Body of pancreas (tissue), 4 donors: ENCODE measurements around the gene ANXA8. TPM values are rescaled to one million over a fixed set of nuclear protein-coding genes. Genes with fewer than 3 reads are reported as not detected.

Source experiments
- ATAC-seq: fragments of 150-250 bp; one replicate; pipeline ENCODE4 v1.9.1; 2016
- DNase-seq, 4 donors: peaks; one replicate each; pipeline ENCODE4 v3.0.0-alpha.2; 2019
- H3K27ac ChIP-seq, 4 donors: fragments of 200-600 bp; sonication (generic); 1 replicate in 3 of 4; 2 replicates in 1 of 4; pipeline versions ENCODE4 v1.5.1 to v1.6.1; 2016 to 2019; ENCODE audit warnings: mild to moderate bottlenecking in 1 of 4, mixed read lengths in 1 of 4, moderate library complexity in 1 of 4
- H3K27me3 ChIP-seq, 2 donors: fragments of 200-600 bp; sonication (generic); one replicate each; pipeline ENCODE4 v1.6.0; 2016; ENCODE audit warnings: mild to moderate bottlenecking in 1 of 2
- H3K36me3 ChIP-seq, 2 donors: fragments of 200-600 bp; sonication (generic); replicated peaks in 1 of 2; 2 replicates each; pipeline ENCODE4 v1.5.1; 2016; ENCODE audit warnings: low read depth in 2 of 2; ENCODE audit not compliant: insufficient read depth in 1 of 2
- H3K4me1 ChIP-seq: fragments of 200-600 bp; sonication (generic); one replicate; pipeline ENCODE4 v1.6.0; 2016
- H3K4me3 ChIP-seq, 2 donors: fragments of 200-600 bp; sonication (generic); 1 replicate in 1 of 2; 2 replicates in 1 of 2; pipeline ENCODE4 v1.5.1; 2016 to 2019
- H3K9me3 ChIP-seq, 3 donors: fragments of 200-600 bp; sonication (generic); 1 replicate in 2 of 3; 2 replicates in 1 of 3; pipeline ENCODE4 v1.5.1; 2016
- POLR2A ChIP-seq, 3 donors: fragments of 450-650 bp; IDR thresholded peaks; one replicate each; pipeline ENCODE4 v1.6.1; 2016; ENCODE audit warnings: antibody characterized with exemption in 3 of 3, mild to moderate bottlenecking in 2 of 3
- WGBS, 2 donors: methylation state at CpG; one replicate each; pipeline ENCODE4 v1.1.5; 2017; 5-methylcytosine and 5-hydroxymethylcytosine counted together
- intact Hi-C: fragments of 100-400 bp; cut with DNase I; formaldehyde crosslinking; loops from one replicate; pipeline ENCODE4 v1.15.1; 2023
- total RNA-seq, 2 donors: library from RNA; depleted of rRNA; stranded (reverse); fragments of >200 nt; gene quantifications; one replicate each; pipeline ENCODE4 v1.1.0, GENCODE V29; 2016
- TF ChIP-seq, protein P1 (sequence below), 7 experiments: fragments of 450-650 bp in 4 of 7; fragments of 200-600 bp in 3 of 7; sonication (generic) in 3 of 7; IDR thresholded peaks; one replicate each; pipeline ENCODE4 v1.5.1; 2016 to 2019; ENCODE audit warnings: antibody characterized with exemption in 7 of 7

The ANXA8 gene
- total RNA-seq, 2 donors from 2014 or later: not detected

DNA sequence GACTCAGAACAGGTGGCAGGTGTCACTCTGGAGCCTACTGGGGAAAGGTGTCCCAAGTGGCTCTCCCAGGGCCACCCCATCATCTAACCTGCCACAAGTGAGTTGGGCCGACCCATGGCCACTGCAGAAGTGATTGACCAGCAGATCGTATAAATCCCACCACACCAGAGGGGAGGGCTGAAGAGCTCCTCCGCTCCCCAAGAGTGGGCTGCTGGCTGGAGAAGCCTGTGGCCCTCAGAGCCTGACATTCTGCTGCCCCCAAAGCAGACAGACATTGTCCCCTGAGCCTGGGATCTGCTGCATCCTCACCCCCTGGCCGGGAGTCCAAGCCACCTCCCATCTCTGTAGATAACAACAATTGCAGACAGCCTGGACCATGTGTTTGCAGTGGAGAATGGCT is 36.7 kb downstream of the ANXA8 start:
- Histone ChIP-seq H3K4me3 (no peak overlapping the region), H3K27me3 (no peaks in the 10 kb centered on the region), H3K27ac (no peak overlapping the region), H3K36me3 (no peaks in the 10 kb centered on the region), H3K9me3 (peaks cover 0 to 5% (median 0%) of the 10 kb centered on the region in 3 donors), H3K4me1 (no peaks in the 10 kb centered on the region)
- intact Hi-C loops: no loop called here
- no peak for TF ChIP-seq POLR2A (IDR thresholded peaks at IDR 0.05)
- WGBS, 2 donors: 61 to 86% methylated on average over 3 to 4 of the region's 4 CpGs
- DNase-seq: no peak
- ATAC-seq: no peak

DNA sequence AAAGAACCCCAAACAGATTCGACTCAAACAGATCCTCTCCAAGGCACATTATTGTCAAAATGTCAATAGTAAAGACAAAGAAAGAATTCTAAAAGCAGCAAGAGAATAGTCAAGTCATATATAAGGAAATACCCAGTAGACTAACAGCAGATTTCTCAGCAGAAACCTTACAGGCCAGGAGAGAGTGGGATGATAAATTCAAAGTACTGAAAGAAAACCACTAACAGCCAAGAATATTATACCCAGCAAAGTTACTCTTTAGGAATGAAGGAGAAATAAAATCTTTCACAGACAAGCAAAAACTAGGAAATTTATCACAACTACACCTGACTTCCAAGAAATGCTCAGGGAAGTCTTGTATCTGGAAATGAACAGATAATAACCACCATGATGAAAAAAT is 38.2 kb downstream of the ANXA8 start:
- TF ChIP-seq, protein P1, sequence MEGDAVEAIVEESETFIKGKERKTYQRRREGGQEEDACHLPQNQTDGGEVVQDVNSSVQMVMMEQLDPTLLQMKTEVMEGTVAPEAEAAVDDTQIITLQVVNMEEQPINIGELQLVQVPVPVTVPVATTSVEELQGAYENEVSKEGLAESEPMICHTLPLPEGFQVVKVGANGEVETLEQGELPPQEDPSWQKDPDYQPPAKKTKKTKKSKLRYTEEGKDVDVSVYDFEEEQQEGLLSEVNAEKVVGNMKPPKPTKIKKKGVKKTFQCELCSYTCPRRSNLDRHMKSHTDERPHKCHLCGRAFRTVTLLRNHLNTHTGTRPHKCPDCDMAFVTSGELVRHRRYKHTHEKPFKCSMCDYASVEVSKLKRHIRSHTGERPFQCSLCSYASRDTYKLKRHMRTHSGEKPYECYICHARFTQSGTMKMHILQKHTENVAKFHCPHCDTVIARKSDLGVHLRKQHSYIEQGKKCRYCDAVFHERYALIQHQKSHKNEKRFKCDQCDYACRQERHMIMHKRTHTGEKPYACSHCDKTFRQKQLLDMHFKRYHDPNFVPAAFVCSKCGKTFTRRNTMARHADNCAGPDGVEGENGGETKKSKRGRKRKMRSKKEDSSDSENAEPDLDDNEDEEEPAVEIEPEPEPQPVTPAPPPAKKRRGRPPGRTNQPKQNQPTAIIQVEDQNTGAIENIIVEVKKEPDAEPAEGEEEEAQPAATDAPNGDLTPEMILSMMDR (IDR thresholded peaks at IDR 0.05): no peak
- TF ChIP-seq POLR2A (IDR thresholded peaks at IDR 0.05): no peak
- no peaks in the 10 kb centered on the region for H3K36me3 ChIP-seq
- intact Hi-C loops: no loop called here
- H3K4me3 ChIP-seq: no peak overlapping the region
- peaks cover 0 to 5% (median 0%) of the 10 kb centered on the region in 3 donors for H3K9me3 ChIP-seq
- no peaks in the 10 kb centered on the region for H3K4me1 ChIP-seq
- ATAC-seq (no peak), DNase-seq (no peak)
- H3K27ac ChIP-seq: no peak overlapping the region
- no peaks in the 10 kb centered on the region for H3K27me3 ChIP-seq
- WGBS, 2 donors: 59 to 64% methylated on average over 1 of the region's 1 CpG

DNA sequence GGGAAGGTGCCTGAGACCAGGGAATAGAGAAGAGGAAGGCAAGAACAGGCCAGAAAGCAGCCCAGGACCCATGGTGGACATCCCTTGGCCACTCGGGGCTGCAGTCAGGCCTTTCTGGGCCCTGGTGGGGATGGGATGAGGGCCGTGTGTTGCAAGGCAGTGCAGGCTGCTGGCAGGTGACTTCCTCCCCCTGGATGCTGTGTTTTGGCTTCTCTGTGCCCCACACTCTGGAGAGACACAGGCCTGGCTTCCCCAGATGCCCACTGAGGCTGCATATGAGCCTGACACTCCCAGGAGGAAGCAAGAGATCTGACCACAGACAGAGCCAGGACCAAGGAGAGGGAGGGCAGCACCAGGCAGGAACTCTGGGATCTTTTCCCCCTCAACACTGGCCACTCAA is 39.9 kb downstream of the ANXA8 start:
- no peak overlapping the region for H3K4me3 ChIP-seq

DNA sequence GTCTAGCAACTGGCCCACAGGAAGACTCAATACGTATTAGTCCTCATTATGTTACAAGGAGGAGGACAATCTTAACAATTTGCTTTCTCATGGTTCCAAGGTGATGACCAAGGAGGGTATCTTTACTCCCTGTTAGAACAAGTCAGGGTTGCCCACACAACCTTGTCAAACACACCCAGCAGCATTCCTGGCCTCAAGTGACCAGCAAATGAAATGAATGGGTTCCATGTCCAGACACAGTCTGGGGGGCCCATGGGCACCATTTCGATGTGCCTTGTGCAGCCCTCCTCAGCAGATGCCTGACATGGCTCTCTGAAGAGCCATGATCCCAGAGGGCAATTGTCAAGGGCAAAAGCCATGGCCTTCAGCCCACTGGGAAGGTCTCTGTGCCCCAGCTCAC is 40.8 kb downstream of the ANXA8 start:
- Histone ChIP-seq H3K36me3 (no peaks in the 10 kb centered on the region), H3K4me3 (no peak overlapping the region), H3K4me1 (no peaks in the 10 kb centered on the region), H3K27me3 (no peaks in the 10 kb centered on the region), H3K27ac (no peak overlapping the region), H3K9me3 (peaks cover 0 to 5% (median 0%) of the 10 kb centered on the region in 3 donors)
- TF ChIP-seq, protein P1 (IDR thresholded peaks at IDR 0.05): no peak
- no peak for TF ChIP-seq POLR2A (IDR thresholded peaks at IDR 0.05)
- DNase-seq (no peak), ATAC-seq (no peak)
- WGBS, 2 donors: 77 to 78% methylated on average over 2 of the region's 2 CpGs
- intact Hi-C loops: no loop called here

More for the DNA sequence above, 39.9 kb downstream of the ANXA8 start:
- TF ChIP-seq, protein P1 (IDR thresholded peaks at IDR 0.05): no peak
- no peak for TF ChIP-seq POLR2A (IDR thresholded peaks at IDR 0.05)
- no peaks in the 10 kb centered on the region for H3K4me1 ChIP-seq
- H3K27ac ChIP-seq: no peak overlapping the region
- H3K9me3 ChIP-seq: peaks cover 0 to 5% (median 0%) of the 10 kb centered on the region in 3 donors
- no peaks in the 10 kb centered on the region for H3K27me3 ChIP-seq
- WGBS, 2 donors: 64 to 71% methylated on average over 2 of the region's 2 CpGs
- ATAC-seq: no peak
- no peaks in the 10 kb centered on the region for H3K36me3 ChIP-seq
- intact Hi-C loops: no loop called here
- DNase-seq: no peak

DNA sequence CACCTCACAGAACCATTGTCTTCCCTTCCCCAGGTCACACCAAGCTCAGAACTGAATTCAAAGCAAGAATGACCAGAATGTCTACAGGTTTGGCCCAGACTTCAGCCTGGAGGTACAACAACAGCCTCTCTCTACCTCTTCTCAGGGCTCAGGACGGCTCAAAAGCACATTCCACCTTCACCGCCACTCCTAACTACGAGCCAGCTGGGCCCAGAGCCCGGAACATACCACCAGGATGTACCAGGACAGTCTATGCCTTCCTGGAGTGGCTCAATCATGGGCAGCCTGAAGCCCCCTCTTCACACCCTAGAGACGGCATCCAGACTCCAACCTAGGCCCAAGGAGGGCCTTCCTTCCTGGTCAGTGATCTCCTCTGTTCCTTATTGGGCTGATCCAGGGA is 41.6 kb downstream of the ANXA8 start:
- Histone ChIP-seq H3K9me3 (peaks cover 0 to 5% (median 0%) of the 10 kb centered on the region in 3 donors), H3K27ac (no peak overlapping the region), H3K36me3 (no peaks in the 10 kb centered on the region), H3K27me3 (no peaks in the 10 kb centered on the region), H3K4me1 (no peaks in the 10 kb centered on the region), H3K4me3 (no peak overlapping the region)
- no peak for DNase-seq
- TF ChIP-seq, protein P1 (IDR thresholded peaks at IDR 0.05): no peak
- TF ChIP-seq POLR2A (IDR thresholded peaks at IDR 0.05): no peak
- ATAC-seq: no peak
- intact Hi-C loops: no loop called here
- WGBS, 2 donors: 89 to 92% methylated on average over 5 of the region's 5 CpGs
